Measurements from ENCODE around the gene HIKESHI. TPM values are rescaled to one million over a fixed set of nuclear protein-coding genes. Genes with fewer than 3 reads are reported as not detected.

HIKESHI gene
- total RNA-seq, 1 experiment from 2014 or later = 13.1 TPM

DNA sequence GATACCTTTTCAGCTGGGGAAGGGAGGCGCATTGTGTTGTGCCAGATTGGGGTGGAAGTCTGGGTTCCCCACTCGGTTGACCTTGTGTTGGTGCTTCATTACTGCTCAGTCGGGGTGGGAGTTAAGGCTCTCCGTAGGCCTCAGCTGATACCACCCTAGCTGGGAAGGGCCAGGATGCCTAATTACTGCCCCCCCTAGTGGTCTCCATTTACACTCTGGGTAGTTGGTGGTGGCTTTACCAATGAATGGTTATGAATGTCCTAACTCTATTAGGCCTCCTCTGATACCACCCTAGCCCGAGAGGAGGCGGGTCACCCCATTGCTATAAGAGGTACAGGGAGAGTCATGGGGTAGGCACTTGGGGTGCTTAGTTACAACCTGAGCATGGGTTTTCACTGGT is 27.5 kb upstream of the HIKESHI start:
- intact Hi-C loops (cut with micrococcal nuclease) = no loop called here
- H3K4me2 ChIP-seq (ENCODE audit: low read length) = no peak overlapping the region
- CTCF ChIA-PET = no interaction called here
- no peaks in the 10 kb centered on the region for H4K20me1 ChIP-seq (ENCODE audit: low read length)
- no peak overlapping the region for H3K4me3 ChIP-seq (ENCODE audit: low read length)
- POLR2A ChIA-PET (ENCODE audit: unreplicated experiment) = no interaction called here
- DNase-seq = no peak
- ATAC-seq = no peak
- H3K9me3 ChIP-seq (ENCODE audit: low read length) = no peaks in the 10 kb centered on the region
- TF ChIP-seq, protein P1, sequence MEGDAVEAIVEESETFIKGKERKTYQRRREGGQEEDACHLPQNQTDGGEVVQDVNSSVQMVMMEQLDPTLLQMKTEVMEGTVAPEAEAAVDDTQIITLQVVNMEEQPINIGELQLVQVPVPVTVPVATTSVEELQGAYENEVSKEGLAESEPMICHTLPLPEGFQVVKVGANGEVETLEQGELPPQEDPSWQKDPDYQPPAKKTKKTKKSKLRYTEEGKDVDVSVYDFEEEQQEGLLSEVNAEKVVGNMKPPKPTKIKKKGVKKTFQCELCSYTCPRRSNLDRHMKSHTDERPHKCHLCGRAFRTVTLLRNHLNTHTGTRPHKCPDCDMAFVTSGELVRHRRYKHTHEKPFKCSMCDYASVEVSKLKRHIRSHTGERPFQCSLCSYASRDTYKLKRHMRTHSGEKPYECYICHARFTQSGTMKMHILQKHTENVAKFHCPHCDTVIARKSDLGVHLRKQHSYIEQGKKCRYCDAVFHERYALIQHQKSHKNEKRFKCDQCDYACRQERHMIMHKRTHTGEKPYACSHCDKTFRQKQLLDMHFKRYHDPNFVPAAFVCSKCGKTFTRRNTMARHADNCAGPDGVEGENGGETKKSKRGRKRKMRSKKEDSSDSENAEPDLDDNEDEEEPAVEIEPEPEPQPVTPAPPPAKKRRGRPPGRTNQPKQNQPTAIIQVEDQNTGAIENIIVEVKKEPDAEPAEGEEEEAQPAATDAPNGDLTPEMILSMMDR (conservative IDR thresholded peaks at IDR 0.05; ENCODE audit: low read depth, low read length) = peak; percentile 57
- TF ChIP-seq EZH2phosphoT487 (IDR thresholded peaks at IDR 0.05; ENCODE audit: borderline replicate concordance, low read length) = no peak
- no peak overlapping the region for H3K27ac ChIP-seq (ENCODE audit: low read length)
- peaks cover 35% of the 10 kb centered on the region for H3K36me3 ChIP-seq (ENCODE audit: low read depth, low read length)
- H3K27me3 ChIP-seq (ENCODE audit: low read length) = no peaks in the 10 kb centered on the region
- no TSS peak for BruUV-seq (replicated peaks)
- no peak overlapping the region for H3K9ac ChIP-seq (ENCODE audit: low read length)
- no peaks in the 10 kb centered on the region for H3K4me1 ChIP-seq (ENCODE audit: insufficient read depth, low read length)
- no peaks in the 10 kb centered on the region for H3K9me2 ChIP-seq (replicated peaks; ENCODE audit: low read length)
- H3F3A ChIP-seq (ENCODE audit: low read length, unreplicated experiment) = no peaks in the 10 kb centered on the region
- peaks cover 40% of the 10 kb centered on the region for H3K79me2 ChIP-seq (ENCODE audit: low read length)
- H2AFZ ChIP-seq (ENCODE audit: low read length) = no peak overlapping the region

DNA sequence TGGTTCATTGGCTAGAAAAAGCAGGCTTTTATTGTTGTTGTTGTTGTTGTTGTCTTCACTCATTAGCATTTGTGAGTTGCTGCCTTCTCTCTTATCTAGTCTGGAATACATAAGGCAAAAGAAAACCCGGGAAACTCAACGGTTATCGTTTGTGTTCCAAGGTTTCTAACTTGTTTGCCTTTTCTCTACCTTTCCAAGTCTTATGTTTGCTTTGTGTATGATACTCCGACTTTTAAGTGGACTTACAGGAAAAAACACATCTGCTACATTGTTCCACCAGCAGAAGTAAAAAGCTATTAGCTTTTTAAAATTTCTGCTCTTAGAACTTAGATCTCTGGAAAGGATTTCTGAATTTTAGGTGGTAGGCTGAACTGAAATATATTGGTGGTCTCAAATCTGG is 27.0 kb upstream of the HIKESHI start:
- intact Hi-C loops (cut with micrococcal nuclease) = no loop called here
- no peak for TF ChIP-seq EZH2 (IDR thresholded peaks at IDR 0.05; ENCODE audit: low read length, unreplicated experiment)
- TF ChIP-seq, protein P1 (conservative IDR thresholded peaks at IDR 0.05; ENCODE audit: low read depth, low read length) = no peak
- TF ChIP-seq EZH2phosphoT487 (IDR thresholded peaks at IDR 0.05; ENCODE audit: borderline replicate concordance, low read length) = no peak
- Histone ChIP-seq H3K9ac (ENCODE audit: low read length) (no peak overlapping the region), H3K9me3 (ENCODE audit: low read length) (no peaks in the 10 kb centered on the region), H3K9me2 (replicated peaks; ENCODE audit: low read length) (no peaks in the 10 kb centered on the region), H3K79me2 (ENCODE audit: low read length) (peaks cover 36% of the 10 kb centered on the region), H3K27me3 (ENCODE audit: low read length) (no peaks in the 10 kb centered on the region), H3K4me2 (ENCODE audit: low read length) (no peak overlapping the region), H4K20me1 (ENCODE audit: low read length) (no peaks in the 10 kb centered on the region), H3K4me3 (ENCODE audit: low read length) (no peak overlapping the region), H3K4me1 (ENCODE audit: insufficient read depth, low read length) (no peaks in the 10 kb centered on the region), H2AFZ (ENCODE audit: low read length) (no peak overlapping the region), H3F3A (ENCODE audit: low read length, unreplicated experiment) (no peaks in the 10 kb centered on the region), H3K36me3 (ENCODE audit: low read depth, low read length) (peaks cover 32% of the 10 kb centered on the region), H3K27ac (ENCODE audit: low read length) (no peak overlapping the region)
- ChIA-PET POLR2A (ENCODE audit: unreplicated experiment) (no interaction called here), CTCF (no interaction called here)
- ATAC-seq (no peak), DNase-seq (no peak)
- BruUV-seq (replicated peaks) = no TSS peak

DNA sequence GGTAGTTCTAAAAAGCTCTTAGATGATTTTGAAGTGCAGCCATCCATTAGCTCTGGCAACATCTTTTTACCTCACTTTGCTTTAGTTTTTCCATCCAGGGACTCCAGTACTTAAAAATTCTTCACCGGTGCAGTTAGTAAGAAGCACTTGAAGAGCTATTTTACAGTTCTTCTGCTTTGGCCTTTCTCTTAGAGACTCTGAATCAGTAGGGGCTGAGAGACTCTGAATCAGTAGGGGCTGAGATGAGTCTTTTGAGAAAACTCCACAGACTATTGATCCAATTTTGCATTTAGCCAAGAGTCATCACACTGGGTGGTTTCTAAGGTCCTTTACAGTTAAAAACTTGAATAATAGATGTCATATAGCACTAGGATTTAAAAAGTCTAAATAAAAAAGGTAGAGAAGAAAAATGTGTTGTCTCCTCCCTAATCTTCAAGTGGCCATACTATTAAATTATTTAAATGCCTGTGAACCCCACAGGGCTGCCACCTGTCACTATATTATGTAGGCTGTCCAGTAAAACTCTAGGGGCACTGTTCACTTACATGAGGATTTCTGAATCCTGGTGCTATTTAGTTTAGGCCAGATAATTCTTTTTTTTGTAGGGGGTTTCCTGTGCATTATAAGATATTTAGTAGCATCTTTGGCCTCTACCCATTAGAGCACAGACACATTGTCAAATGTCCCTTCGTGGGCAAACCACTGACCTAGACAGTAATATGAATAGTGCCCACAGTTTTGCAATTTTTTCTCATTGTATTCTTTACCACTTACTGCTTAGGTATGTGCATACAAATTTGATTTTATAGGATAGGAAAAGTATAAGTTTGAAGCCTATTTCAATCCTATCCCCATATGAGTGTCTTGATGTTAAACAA is 26.3 kb upstream of the HIKESHI start:
- Histone ChIP-seq H3K27ac (ENCODE audit: low read length) (no peak overlapping the region), H3K79me2 (ENCODE audit: low read length) (peaks cover 31% of the 10 kb centered on the region), H3K36me3 (ENCODE audit: low read depth, low read length) (peaks cover 32% of the 10 kb centered on the region), H3K4me1 (ENCODE audit: insufficient read depth, low read length) (no peaks in the 10 kb centered on the region), H3K9ac (ENCODE audit: low read length) (no peak overlapping the region), H2AFZ (ENCODE audit: low read length) (no peak overlapping the region), H3K4me2 (ENCODE audit: low read length) (no peak overlapping the region), H3K4me3 (ENCODE audit: low read length) (no peak overlapping the region), H3K9me3 (ENCODE audit: low read length) (no peaks in the 10 kb centered on the region), H3F3A (ENCODE audit: low read length, unreplicated experiment) (no peaks in the 10 kb centered on the region), H3K9me2 (replicated peaks; ENCODE audit: low read length) (no peaks in the 10 kb centered on the region), H3K27me3 (ENCODE audit: low read length) (no peaks in the 10 kb centered on the region), H4K20me1 (ENCODE audit: low read length) (no peaks in the 10 kb centered on the region)
- ATAC-seq (no peak), DNase-seq (no peak)
- POLR2A ChIA-PET (ENCODE audit: unreplicated experiment) = no interaction called here
- intact Hi-C loops (cut with micrococcal nuclease) = no loop called here
- no TSS peak for BruUV-seq (replicated peaks)
- TF ChIP-seq EZH2 (IDR thresholded peaks at IDR 0.05; ENCODE audit: low read length, unreplicated experiment) = no peak
- no peak for TF ChIP-seq EZH2phosphoT487 (IDR thresholded peaks at IDR 0.05; ENCODE audit: borderline replicate concordance, low read length)
- TF ChIP-seq, protein P1 (conservative IDR thresholded peaks at IDR 0.05; ENCODE audit: low read depth, low read length) = no peak
- CTCF ChIA-PET = no interaction called here
